Mucosa of descending colon (tissue), 3 donors: ENCODE measurements around the gene EPB41L1. TPM values are rescaled to one million over a fixed set of nuclear protein-coding genes. Genes with fewer than 3 reads are reported as not detected.

Experiments
- ATAC-seq: fragments of 200-7000 bp; cut with Tn5 transposase; one replicate; pipeline ENCODE4 v1.9.1; 2020; ENCODE audit warnings: mild to moderate bottlenecking, moderate library complexity
- DNase-seq, 3 donors: peaks; one replicate each; pipeline ENCODE4 v3.0.0-alpha.2; 2020
- H3K36me3 ChIP-seq: fragments of 200-600 bp; one replicate; pipeline ENCODE4 v1.8.0; 2021; ENCODE audit warnings: low read depth, mild to moderate bottlenecking
- H3K4me1 ChIP-seq: fragments of 200-600 bp; one replicate; pipeline ENCODE4 v1.8.0; 2021; ENCODE audit warnings: low read depth, mild to moderate bottlenecking
- H3K4me3 ChIP-seq: fragments of 200-600 bp; one replicate; pipeline ENCODE4 v1.8.0; 2021; ENCODE audit warnings: mild to moderate bottlenecking
- H3K9me3 ChIP-seq: fragments of 200-600 bp; one replicate; pipeline ENCODE4 v1.8.0; 2021; ENCODE audit warnings: mild to moderate bottlenecking
- intact Hi-C, 2 donors: fragments of 100-400 bp; cut with DNase I in 1 of 2; cut with micrococcal nuclease in 1 of 2; formaldehyde crosslinking; loops; one replicate each; pipeline versions ENCODE4 v1.11.0 to v1.11.1; 2022; cut with DNase I, micrococcal nuclease
- total RNA-seq, 3 donors: library from RNA; stranded (reverse); fragmentation: NEBNext Ultra II Directional in 2 of 3; extraction: Animal tissue kit (Norgen Biotek cat#: 25700) in 2 of 3; gene quantifications; one replicate each; pipeline versions ENCODE4 v1.2.1 to v1.2.4, GENCODE V29; 2021 to 2023
- TF ChIP-seq, protein P1 (sequence below): fragments of 200-600 bp; IDR thresholded peaks from one replicate; pipeline ENCODE4 v1.8.0; 2022; ENCODE audit warnings: antibody characterized with exemption, mild to moderate bottlenecking
- donor health status: DM: no; HTN: no; CAD: no; lungs with moderate emphysema.
- donor health status: DM: no; HTN: no; CAD: no.
- donor health status: DM: no; HTN: yes; CAD: no.

EPB41L1 gene
- total RNA-seq, 3 donors from 2014 or later = 41.0 to 95.3 (median 71.7) TPM

DNA sequence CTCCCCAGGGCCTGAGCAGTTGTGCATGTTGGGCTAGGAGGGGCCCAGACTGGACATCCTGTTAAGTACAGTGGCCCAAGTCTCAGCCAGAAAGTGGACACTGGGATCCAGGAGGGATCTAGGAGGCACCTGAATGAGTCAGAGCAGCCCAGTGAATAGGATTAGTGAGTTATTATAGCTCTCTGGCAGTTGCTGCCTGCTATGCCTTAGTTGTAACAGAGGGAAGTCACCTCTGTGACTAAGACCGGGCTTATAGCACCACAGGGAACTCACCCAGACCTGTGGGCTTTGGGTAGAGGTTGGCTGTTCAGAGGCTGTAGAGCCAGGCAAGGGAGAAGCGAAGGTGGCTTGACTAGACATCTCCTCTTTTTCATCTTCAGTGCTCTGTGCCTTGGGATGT lies 42.7 kb downstream of the EPB41L1 start:
- no peaks in the 10 kb centered on the region for H3K36me3 ChIP-seq

DNA sequence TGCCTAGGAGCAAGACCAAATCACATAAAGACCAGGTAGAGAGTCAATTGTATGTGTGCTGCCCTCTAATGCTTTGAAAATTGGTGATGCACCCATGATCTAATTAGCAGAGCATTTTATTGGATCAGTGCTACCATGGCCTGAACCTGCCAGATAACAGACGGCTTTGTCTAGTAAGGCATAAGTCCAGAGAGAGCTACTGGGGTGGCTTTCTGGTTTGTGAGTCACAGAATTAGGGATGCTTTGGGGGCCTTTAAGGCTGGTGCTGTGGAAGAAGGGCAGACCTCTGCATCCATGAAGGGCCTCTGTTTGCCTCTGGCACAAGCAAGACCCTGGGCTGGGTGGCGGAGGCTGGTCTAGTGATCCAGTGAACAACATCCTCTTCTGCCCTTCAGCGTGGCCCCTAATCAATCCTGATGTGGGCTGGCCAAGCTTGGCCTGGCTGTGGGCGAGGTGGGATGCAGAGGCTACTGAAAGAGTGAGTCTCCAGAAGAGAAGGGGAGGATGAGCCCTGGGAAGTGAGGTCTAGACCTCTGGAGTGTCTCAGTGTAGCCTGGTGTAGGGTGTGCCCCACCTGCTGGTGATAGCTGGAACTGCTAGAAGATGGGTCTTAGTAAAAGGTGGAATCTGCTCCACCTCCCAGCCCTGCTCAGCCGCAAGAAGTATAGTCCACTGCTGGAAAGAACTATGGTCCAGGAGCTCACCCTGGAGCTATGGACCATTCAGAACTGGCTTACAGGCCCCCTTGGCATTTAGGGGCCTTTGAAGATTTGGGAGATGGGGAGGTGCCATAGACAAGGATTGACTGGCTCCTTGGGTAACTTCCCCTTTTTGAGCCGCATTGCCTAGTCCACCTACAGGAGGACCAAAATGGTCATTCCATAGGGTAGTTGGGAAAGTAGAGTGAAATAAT lies 45.1 kb downstream of the EPB41L1 start:
- ATAC-seq (peak; percentile 86), DNase-seq (peak in 2 of 3 donors; percentile 72 to 94)
- H3K4me3 ChIP-seq = no peak overlapping the region
- H3K4me1 ChIP-seq = no peaks in the 10 kb centered on the region
- no peaks in the 10 kb centered on the region for H3K9me3 ChIP-seq
- TF ChIP-seq, protein P1, sequence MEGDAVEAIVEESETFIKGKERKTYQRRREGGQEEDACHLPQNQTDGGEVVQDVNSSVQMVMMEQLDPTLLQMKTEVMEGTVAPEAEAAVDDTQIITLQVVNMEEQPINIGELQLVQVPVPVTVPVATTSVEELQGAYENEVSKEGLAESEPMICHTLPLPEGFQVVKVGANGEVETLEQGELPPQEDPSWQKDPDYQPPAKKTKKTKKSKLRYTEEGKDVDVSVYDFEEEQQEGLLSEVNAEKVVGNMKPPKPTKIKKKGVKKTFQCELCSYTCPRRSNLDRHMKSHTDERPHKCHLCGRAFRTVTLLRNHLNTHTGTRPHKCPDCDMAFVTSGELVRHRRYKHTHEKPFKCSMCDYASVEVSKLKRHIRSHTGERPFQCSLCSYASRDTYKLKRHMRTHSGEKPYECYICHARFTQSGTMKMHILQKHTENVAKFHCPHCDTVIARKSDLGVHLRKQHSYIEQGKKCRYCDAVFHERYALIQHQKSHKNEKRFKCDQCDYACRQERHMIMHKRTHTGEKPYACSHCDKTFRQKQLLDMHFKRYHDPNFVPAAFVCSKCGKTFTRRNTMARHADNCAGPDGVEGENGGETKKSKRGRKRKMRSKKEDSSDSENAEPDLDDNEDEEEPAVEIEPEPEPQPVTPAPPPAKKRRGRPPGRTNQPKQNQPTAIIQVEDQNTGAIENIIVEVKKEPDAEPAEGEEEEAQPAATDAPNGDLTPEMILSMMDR = peak; percentile 82
- intact Hi-C loops = no loop called here
- H3K36me3 ChIP-seq = no peaks in the 10 kb centered on the region

More for the DNA sequence above, 42.7 kb downstream of the EPB41L1 start:
- Histone ChIP-seq H3K4me1 (no peaks in the 10 kb centered on the region), H3K4me3 (no peak overlapping the region), H3K9me3 (no peaks in the 10 kb centered on the region)
- TF ChIP-seq, protein P1 = no peak
- intact Hi-C loops = no loop called here
- no peak for ATAC-seq
- DNase-seq = no peak

DNA sequence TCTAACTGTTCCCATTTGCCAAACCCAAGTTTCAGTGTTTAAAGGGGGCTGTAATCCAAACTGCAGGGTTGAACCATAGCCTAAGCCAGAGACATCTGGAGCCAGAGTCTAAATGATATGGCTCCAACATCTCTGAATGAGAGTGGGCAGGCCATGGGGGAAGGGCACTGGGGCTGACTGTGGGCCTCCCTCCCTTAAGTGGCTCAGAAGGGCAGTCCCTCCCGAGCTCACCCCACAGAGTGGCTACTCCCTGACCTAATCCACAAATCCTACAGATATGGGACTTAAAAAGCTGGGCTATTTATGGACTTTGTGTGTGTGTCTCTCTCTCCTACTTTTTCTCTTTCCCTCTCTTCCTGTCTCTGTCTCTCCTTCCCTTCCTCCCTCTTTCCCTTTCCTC lies 45.9 kb downstream of the EPB41L1 start:
- DNase-seq = no peak
- no peaks in the 10 kb centered on the region for H3K36me3 ChIP-seq

DNA sequence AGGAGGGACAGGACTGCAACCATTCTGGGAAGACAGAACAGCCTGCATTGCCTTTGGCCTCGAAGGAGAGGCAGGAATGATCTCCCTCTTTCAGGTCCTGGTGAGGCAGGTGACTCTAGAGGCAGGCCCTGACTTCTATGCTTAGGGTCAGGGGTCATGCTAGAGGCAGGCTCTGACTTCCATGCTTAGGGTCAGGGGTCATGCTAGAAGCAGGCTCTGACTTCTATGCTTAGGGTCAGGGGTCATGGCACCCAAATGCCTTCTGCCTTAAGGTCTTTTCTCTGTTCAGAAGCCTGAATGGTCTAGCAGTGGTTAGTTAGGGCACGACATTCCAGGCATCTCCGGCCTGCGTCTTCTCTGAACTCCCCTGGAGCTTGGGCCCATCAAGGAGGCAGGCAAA lies 46.7 kb downstream of the EPB41L1 start:
- Histone ChIP-seq H3K9me3 (no peaks in the 10 kb centered on the region), H3K4me3 (no peak overlapping the region), H3K4me1 (no peaks in the 10 kb centered on the region), H3K36me3 (no peaks in the 10 kb centered on the region)
- ATAC-seq (no peak), DNase-seq (no peak)
- TF ChIP-seq, protein P1 = no peak
- intact Hi-C loops = no loop called here

More for the DNA sequence above, 45.9 kb downstream of the EPB41L1 start:
- no peak for ATAC-seq
- intact Hi-C loops = no loop called here
- no peaks in the 10 kb centered on the region for H3K9me3 ChIP-seq
- no peak overlapping the region for H3K4me3 ChIP-seq
- H3K4me1 ChIP-seq = no peaks in the 10 kb centered on the region
- TF ChIP-seq, protein P1 = no peak

DNA sequence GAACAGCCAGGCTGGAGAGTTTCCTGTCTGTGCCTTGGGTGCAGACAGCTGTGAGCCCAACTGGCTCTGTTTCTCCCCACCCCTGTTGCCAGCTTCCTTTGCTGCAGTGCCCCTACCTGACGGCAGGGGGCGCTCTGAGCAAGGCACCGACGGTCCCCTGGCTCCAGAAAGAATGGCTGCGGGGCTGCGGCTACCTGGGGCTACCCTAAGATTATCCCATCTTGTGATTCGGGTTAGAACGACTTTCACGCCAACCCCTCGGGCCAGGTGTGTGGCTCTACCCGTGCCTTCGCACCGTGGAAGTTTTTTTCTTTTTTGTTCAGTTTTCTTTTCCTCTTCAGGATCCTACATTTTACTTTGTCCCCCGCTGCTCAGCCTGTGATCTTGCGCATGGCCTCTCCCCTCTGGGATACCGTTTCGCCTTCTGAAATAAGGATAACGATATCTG lies 48.4 kb downstream of the EPB41L1 start:
- Histone ChIP-seq H3K4me3 (no peak overlapping the region), H3K36me3 (no peaks in the 10 kb centered on the region), H3K4me1 (no peaks in the 10 kb centered on the region), H3K9me3 (no peaks in the 10 kb centered on the region)
- peak; percentile 65 to 77 (median 76) for DNase-seq
- ATAC-seq = peak; percentile 85
- intact Hi-C loops = no loop called here
- TF ChIP-seq, protein P1 = peak; percentile 98
